ENCODE data around the gene ANKRD2.
"Not testable (repeated sequence)": the region's sequence is repeated elsewhere in the genome, so short reads cannot be mapped to it uniquely, and the experiment has no call there.

The ANKRD2 gene

GRCh38 chr10:97562329-97562728 lies 10.2 kb upstream of the ANKRD2 start:
- not testable (repeated sequence) for DNase-seq (ENCODE audit: low read depth); H3K4me3 ChIP-seq (ENCODE audit: low read depth, low read length)

GRCh38 chr10:97563337-97563736 lies 9.2 kb upstream of the ANKRD2 start:
- DNase-seq (ENCODE audit: low read depth) = no peak
- no peak for TF ChIP-seq CTCF (conservative IDR thresholded peaks at IDR 0.05; ENCODE audit: low read depth, low read length)
- H3K4me3 ChIP-seq (ENCODE audit: low read depth, low read length) = no peak overlapping the region

GRCh38 chr10:97564776-97565175 lies 7.8 kb upstream of the ANKRD2 start:
- DNase-seq (ENCODE audit: low read depth) = peak; percentile 14
- no peak overlapping the region for H3K4me3 ChIP-seq (ENCODE audit: low read depth, low read length)
- TF ChIP-seq CTCF (conservative IDR thresholded peaks at IDR 0.05; ENCODE audit: low read depth, low read length) = no peak

- no peak for DNase-seq (ENCODE audit: low read depth)
- H3K4me3 ChIP-seq (ENCODE audit: low read depth, low read length) = no peak overlapping the region
- TF ChIP-seq CTCF (conservative IDR thresholded peaks at IDR 0.05; ENCODE audit: low read depth, low read length) = no peak
These were observed 6.1 kb upstream of the ANKRD2 start for GRCh38 chr10:97566336-97566996.

GRCh38 chr10:97567891-97568290 lies 4.7 kb upstream of the ANKRD2 start:
- DNase-seq (ENCODE audit: low read depth) = no peak
- no peak for TF ChIP-seq CTCF (conservative IDR thresholded peaks at IDR 0.05; ENCODE audit: low read depth, low read length)
- H3K4me3 ChIP-seq (ENCODE audit: low read depth, low read length) = no peak overlapping the region

GRCh38 chr10:97570146-97570788 lies 2.3 kb upstream of the ANKRD2 start:
- TF ChIP-seq CTCF (conservative IDR thresholded peaks at IDR 0.05; ENCODE audit: low read depth, low read length) = no peak
- no peak overlapping the region for H3K4me3 ChIP-seq (ENCODE audit: low read depth, low read length)
- DNase-seq (ENCODE audit: low read depth) = no peak

- H3K4me3 ChIP-seq (ENCODE audit: low read depth, low read length) = no peak overlapping the region
- DNase-seq (ENCODE audit: low read depth) = no peak
- no peak for TF ChIP-seq CTCF (conservative IDR thresholded peaks at IDR 0.05; ENCODE audit: low read depth, low read length)
These were observed 1.6 kb upstream of the ANKRD2 start for GRCh38 chr10:97570789-97571471.

Measured in choroid plexus epithelial cell (primary cell).